Stromal cell of bone marrow (primary cell): ENCODE measurements around the gene JAG2.

Source experiments
- DNase-seq: peaks from one replicate; pipeline ENCODE4 v3.0.0-alpha.2; 2012; ENCODE audit warnings: low read depth

The JAG2 gene

DNA sequence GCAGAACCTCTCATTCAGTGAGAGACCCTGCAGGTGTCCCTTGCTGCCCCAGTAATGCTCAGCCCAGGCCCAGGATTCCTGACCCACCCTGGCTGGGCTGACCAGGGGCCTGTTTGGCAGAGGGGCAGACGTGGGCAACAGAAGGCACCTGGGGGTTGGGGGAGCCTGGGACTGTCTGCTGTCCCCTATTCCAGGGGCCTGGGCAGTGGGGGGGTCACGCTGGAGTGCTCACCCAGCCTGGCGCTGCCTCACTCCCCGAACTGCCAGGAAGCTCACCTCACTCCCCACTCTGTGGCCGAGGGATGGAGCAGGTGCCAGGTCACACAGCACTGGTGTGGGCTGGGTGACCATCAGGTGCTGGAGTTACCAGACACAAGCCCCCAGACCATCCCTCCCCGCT is 35.1 kb upstream of the JAG2 start:
- DNase-seq, result no peak

DNA sequence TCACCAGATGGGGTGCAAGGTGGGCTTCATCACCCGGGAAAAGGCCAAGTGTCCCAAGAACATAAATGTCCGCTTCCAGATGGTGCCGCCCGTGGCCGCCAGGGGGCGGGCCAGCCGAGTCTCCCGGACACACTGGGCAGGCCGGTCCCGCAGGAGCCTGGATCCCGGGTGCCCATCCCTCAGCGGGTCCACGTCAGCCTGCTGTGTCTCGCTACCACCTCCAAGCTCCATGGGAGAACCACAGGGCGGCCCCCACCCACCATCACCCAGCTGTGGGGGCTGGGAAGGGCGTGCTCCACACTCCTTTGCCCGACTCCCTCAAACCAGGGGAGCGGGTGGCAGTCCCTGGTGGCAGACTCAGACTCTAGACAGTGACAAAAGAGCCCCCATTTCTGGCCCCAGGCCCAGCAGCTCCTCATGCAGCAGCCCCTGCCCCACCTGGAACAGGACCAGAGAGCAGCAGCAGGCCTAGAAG is 34.5 kb upstream of the JAG2 start:
- peak; percentile 12 for DNase-seq

DNA sequence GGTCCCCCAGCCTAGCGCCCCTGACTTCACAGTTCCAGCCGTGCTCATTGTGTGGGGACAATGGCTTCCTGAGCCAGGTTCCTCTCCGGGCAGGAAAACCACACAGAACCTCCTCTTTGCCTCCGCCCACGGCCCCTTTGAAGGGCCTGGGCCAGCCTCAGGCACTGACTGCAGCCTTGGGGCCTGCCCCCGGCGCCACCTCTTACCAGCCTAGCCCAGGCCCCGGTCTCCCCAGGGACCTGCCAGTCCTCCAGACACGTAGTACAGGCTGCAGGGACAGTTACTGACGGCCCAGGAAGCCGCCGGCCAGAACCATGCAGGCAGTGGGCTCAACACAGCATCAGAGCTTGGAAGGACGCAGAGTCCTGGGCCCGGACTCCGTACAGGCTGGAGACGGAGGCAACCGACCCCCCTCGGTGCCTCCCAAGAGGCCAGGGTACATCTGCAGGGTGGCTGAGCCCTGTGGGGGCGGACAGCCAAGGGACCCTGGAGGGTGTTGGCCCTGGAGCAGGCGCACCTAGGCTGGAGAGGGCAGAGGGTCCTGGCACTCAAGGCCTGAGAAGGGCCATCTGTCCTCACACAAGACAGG is 33.4 kb upstream of the JAG2 start:
- DNase-seq, result no peak

GRCh38 chr14:105201156-105201924 is 32.8 kb upstream of the JAG2 start:
- no peak for DNase-seq

- DNase-seq, result no peak
Observed at GRCh38 chr14:105200641-105201040, 32.1 kb upstream of the JAG2 start.

DNA sequence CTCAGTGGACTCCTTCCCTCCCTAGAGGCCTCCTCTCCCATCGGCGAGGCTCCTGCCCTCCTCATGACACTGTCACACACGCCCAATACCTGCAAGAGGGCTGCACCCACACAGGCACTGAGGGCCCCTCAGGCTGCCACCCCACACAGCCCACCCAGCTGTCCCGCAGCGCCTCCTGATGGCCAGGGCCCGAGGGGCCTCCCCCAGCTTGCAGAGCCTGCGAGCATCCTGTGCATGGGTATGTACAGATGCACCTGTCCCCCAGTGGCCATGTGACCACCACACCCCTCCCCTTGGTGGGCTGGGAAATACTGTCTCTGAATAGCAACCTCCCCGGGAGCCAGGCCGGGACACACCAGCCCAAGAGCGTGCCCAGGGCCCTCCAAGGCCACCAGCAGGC is 31.5 kb upstream of the JAG2 start:
- DNase-seq, result no peak

DNA sequence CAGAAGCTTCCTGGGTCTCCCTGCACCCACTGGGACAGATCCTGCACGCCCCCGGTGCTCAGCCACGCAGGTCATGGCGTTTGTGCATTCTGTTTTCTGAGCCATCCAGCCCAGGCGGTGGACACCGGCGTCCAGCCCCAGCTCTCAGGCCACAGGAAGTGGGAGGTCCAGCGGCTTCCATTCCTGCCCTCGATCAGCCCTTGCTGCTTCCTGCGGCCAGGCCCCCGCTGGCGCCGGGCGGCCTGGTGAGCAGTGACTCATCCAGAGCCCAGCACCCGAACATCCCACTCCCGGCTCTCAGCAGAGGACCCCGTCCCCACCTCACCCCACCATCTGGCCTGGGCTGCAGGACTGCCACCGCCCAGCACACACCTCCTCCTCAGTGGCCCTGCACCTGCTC is 30.5 kb upstream of the JAG2 start:
- no peak for DNase-seq

GRCh38 chr14:105198588-105198987 is 30.0 kb upstream of the JAG2 start:
- no peak for DNase-seq

GRCh38 chr14:105197211-105197641 is 28.6 kb upstream of the JAG2 start:
- DNase-seq, result peak; percentile 22

DNA sequence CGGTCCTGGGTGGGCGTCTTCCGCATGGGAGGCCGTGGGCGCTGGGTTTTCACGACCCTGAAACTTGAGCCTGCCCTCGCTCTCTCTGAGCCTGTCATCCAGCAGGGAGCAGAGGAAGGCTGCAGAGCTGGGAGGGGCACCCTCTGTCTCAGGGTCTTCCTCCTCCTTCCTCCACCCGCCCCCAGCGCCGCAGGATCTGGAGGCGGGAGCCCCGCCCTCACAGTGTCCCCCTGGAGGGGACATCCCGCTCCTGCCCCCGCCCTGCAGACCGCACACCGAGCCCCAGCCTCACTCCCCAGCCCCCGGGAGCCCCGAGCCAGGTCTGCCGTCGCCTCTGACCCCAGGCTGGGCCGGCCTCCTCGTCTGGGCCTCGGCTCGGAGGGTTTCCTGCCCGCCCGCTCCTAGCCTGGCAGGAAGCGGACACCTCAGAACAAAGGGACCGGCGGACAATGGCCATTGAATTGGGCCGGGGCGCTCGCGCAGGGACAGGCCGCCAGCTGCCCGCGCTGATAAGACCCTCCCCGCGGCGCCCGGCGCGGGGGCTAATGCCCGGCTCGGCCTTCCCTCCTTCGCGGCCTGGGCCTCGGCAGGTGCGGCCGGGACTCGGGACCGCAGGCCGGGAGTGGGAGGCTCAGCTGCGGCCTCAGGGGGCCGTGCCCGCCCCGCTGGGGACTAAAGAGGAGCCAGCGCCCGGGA is 27.8 kb upstream of the JAG2 start:
- DNase-seq, result no peak

DNA sequence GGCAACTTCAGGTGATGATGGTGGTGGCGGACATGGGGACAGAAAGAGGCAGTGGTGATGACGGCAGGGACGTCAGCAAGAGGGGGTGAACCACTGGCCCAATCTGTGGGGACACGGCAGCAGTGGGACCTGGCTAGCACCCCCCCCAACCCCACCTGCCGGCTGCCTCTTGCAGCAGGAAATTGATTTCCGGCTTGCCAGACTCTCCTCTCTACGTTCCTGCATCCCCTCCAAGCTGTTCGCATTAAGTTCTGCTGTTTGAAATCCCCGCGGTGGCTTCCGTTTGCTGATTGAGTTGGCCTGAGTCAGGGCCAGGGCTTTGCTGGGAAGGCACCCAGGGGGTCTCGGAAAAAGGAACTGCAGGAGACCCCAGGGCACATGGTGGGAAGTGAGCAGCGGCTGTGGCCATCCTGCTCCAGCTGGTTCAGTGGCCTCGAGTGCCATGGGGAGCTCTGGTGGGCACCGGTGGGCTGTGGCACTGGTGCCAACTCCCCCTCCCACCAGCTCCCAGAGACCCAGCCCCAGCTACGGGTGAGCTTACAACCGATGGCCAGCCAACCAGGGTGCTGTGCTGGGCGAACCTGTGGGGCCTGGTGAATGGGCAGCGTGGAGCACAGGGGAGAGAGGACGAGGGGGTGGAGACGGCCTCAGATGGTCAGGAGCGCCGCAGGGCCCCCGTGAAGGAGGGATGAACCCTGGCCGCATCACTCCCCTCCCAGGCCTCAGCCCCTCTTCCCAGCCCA is 27.1 kb upstream of the JAG2 start:
- no peak for DNase-seq

DNA sequence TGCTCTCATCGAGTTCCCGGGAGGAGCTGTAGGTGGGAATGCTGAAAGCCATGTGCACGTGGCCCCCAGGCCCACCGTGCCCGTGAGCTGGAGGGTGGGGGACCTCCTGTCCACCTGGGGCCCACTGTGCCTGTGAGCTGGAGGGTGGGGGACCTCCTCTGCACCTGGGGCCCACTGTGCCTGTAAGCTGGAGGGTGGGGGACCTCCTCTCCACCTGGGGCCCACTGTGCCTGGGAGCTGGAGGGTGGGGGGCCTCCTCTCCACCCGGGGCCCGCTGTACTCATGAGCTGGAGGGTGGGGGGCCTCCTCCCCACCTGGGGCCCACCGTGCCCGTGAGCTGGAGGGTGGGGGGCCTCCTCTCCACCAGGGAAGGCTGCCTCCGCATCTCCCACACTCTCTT is 26.5 kb upstream of the JAG2 start:
- no peak for DNase-seq

GRCh38 chr14:105193916-105194782 is 25.6 kb upstream of the JAG2 start:
- DNase-seq, result no peak

DNA sequence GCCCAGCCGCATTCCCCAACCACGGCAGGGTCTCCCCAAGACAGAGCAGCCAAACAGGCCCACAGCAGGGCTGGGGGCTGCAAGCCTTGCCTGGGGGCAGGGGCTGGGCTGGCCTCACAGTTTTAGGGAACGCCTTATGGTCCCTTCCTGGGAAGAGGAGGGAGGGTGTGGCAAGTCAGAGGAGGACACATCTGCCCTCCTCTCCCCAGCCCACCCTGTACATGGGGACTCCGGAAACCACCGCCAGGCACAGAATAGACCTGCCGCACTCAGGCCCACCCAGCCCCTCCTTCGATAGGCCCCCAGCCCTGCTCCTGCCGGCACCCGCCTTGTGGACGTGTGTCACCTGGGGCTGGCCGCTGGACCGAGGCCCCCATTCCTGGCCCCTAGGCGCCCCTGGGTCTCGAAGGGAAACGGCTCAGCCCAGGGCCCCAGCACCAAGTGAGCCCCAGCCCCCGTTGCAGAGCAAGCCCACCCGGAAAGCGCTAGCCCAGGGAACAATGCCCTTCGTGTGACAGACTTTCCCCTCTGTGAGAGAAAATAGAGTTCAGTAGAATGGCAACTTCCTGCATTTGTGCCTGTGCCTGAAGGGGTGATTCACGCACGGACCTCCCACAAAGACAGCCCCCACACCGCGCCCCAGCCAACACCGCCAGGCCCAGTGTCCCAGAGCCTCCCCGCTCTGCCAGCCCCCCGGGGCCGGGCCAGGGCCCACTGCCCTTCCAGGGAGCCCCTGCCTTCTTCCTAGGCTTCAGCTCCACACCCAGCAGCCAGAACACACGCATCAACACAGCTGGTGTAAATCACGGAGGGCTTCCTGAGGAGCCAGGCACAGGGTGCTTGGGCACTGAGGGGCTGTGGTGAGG is 24.5 kb upstream of the JAG2 start:
- no peak for DNase-seq

DNA sequence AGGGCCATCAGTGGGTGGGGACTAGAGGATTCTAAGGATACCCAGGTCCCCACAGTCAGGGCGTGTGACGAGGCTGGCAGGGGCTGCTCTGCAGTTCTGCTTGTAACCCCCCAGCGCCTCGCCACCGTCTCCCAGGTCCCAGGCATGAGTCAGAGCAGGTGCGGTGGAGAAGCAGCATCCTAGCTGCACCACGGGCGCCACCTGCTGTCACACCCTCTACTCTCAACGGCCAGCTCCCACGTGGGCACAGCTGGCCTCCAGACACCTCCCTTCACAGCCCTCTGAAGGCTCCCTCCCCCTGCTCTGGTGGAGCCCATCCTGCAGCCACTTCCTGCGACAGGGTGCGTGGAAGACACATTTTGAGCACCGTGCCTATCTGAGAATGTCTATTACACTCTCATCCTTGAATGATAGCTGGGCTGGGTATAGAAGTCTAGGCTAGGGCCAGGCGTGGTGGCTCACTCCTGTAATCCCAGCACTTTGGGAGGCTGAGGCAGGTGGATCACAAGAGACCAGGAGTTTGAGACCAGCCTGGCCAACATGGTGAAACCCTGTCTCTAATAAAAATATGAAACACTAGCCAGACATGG is 19.5 kb upstream of the JAG2 start:
- no peak for DNase-seq

- no peak for DNase-seq
Observed at GRCh38 chr14:105187116-105187515, 18.5 kb upstream of the JAG2 start.

DNA sequence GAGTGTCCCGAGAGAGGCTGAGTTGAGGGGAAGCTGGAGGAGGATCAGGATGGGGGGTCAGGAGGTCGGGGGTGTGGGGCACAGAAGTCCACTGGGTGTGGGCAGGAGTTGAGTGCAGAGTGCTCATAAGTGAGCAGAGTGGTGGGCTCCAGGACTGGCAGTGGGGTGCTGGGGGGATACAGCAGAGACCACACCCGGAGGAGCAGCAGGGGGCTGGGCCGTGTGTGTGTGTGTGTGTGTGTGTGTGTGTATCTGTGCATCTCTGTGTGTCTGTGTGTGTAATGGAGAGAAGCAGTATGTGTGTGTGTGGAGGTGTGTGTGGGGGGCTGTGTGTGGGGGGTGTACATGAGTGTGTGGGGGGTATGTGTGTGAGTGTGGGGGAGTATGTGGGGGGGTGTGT is 17.4 kb upstream of the JAG2 start:
- DNase-seq, result no peak

GRCh38 chr14:105185001-105185400 is 16.4 kb upstream of the JAG2 start:
- DNase-seq, result no peak

DNA sequence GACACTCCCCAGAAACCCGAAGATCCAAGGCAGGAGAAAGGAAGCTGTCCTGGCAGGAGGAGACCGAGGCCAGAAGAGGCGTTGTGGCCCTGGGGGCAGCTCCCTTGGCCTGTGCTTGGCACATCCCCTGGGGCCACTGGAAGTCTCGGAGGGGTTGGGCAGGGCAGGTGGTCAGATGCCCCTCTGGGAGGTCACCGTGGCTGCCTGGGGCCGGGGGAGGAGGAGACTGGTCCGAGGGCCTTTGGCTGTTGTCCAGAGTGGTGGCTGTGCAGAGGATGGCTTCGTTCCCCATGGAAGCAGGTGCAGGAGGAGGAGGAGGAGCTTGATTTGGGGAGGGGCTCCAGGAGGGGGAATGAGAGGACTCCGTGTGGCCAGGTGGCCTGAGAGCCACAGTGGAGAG is 15.9 kb upstream of the JAG2 start:
- no peak for DNase-seq
